Measurements from ENCODE around the gene ALDH1L1. TPM values are rescaled to one million over a fixed set of nuclear protein-coding genes. Genes with fewer than 3 reads are reported as not detected.

ALDH1L1 gene
- total RNA-seq, 4 donors from 2014 or later = 5.9 to 32.2 (median 16.1) TPM

GRCh38 chr3:126127904-126128303, 52.5 kb downstream of the ALDH1L1 start:
- no peak for DNase-seq
- TF ChIP-seq POLR2A (IDR thresholded peaks at IDR 0.05) = no peak
- no peak for TF ChIP-seq CTCF (IDR thresholded peaks at IDR 0.05)
- no peak for TF ChIP-seq POLR2AphosphoS5 (IDR thresholded peaks at IDR 0.05)
- no peak for TF ChIP-seq EP300 (IDR thresholded peaks at IDR 0.05; ENCODE audit: low read depth)
- Histone ChIP-seq H3K4me1 (no peaks in the 10 kb centered on the region), H3K27me3 (no peaks in the 10 kb centered on the region), H3K36me3 (no peaks in the 10 kb centered on the region), H3K27ac (no peak overlapping the region), H3K9me3 (no peaks in the 10 kb centered on the region), H3K4me3 (no peak overlapping the region)
- WGBS, 2 donors (ENCODE audit: low coverage in 1 of 2) = 40 to 76% methylated on average over 1 to 7 of the region's 7 CpGs
- in situ Hi-C loops (cut with MboI; ENCODE audit: low pct_ligation_motif_present in 1 of 4, low pct_unique_long_range_greater_than_20kb in 1 of 4, low sequenced_read_pairs in 3 of 4) = loop anchor here in 1 of 4 donors (25.0 kb wide), 1 partner anchor 259 kb away; the partner anchor contains the start of gene CFAP100
- intact Hi-C loops (cut with DNase I; ENCODE audit: low total_unique reads) = no loop called here

GRCh38 chr3:126127452-126127851, 52.9 kb downstream of the ALDH1L1 start:
- Histone ChIP-seq H3K4me3 (no peak overlapping the region), H3K4me1 (no peaks in the 10 kb centered on the region), H3K27ac (no peak overlapping the region), H3K9me3 (no peaks in the 10 kb centered on the region), H3K36me3 (no peaks in the 10 kb centered on the region), H3K27me3 (no peaks in the 10 kb centered on the region)
- TF ChIP-seq CTCF (IDR thresholded peaks at IDR 0.05) = no peak
- no peak for TF ChIP-seq POLR2A (IDR thresholded peaks at IDR 0.05)
- TF ChIP-seq POLR2AphosphoS5 (IDR thresholded peaks at IDR 0.05) = no peak
- no peak for TF ChIP-seq EP300 (IDR thresholded peaks at IDR 0.05; ENCODE audit: low read depth)
- peak; percentile 3 for DNase-seq
- 81% methylated on average over 9 of the region's 10 CpGs; no CpG with 5 or more reads in 1 of the 2 donors for WGBS, 2 donors (ENCODE audit: low coverage in 1 of 2)
- in situ Hi-C loops (cut with MboI; ENCODE audit: low pct_ligation_motif_present in 1 of 4, low pct_unique_long_range_greater_than_20kb in 1 of 4, low sequenced_read_pairs in 3 of 4) = loop anchor here in 1 of 4 donors (25.0 kb wide), 1 partner anchor 260 kb away; the partner anchor contains the start of gene CFAP100
- intact Hi-C loops (cut with DNase I; ENCODE audit: low total_unique reads) = no loop called here

- in situ Hi-C loops (cut with MboI; ENCODE audit: low pct_ligation_motif_present in 1 of 4, low pct_unique_long_range_greater_than_20kb in 1 of 4, low sequenced_read_pairs in 3 of 4) = loop anchor here in 1 of 4 donors (25.0 kb wide), 1 partner anchor 260 kb away; the partner anchor contains the start of gene CFAP100
- intact Hi-C loops (cut with DNase I; ENCODE audit: low total_unique reads) = no loop called here
- WGBS, 2 donors (ENCODE audit: low coverage in 1 of 2) = 76% methylated on average over 5 of the region's 10 CpGs; no CpG with 5 or more reads in 1 of the 2 donors
Measured at GRCh38 chr3:126126811-126127431, 53.5 kb downstream of the ALDH1L1 start.

More at GRCh38 chr3:126126811-126127431, 53.5 kb downstream of the ALDH1L1 start:
- Histone ChIP-seq H3K9me3 (no peaks in the 10 kb centered on the region), H3K27me3 (no peaks in the 10 kb centered on the region), H3K27ac (no peak overlapping the region), H3K4me3 (no peak overlapping the region), H3K36me3 (no peaks in the 10 kb centered on the region), H3K4me1 (no peaks in the 10 kb centered on the region)
- no peak for DNase-seq
- TF ChIP-seq POLR2A (IDR thresholded peaks at IDR 0.05) (no peak), EP300 (IDR thresholded peaks at IDR 0.05; ENCODE audit: low read depth) (no peak), POLR2AphosphoS5 (IDR thresholded peaks at IDR 0.05) (no peak), CTCF (IDR thresholded peaks at IDR 0.05) (no peak)

Data from transverse colon (tissue), 4 donors.